LNCAP (cell line): Measurements from ENCODE around the gene RBM18.

ENCODE experiments used
- TF ChIP-seq, protein P1 (sequence below): fragments of 450-650 bp; IDR thresholded peaks from 2 replicates; pipeline ENCODE4 v1.5.1; 2017; ENCODE audit warnings: mild to moderate bottlenecking

RBM18 gene

GRCh38 chr9:122268041-122268814 is 3.6 kb upstream of the RBM18 start:
- TF ChIP-seq, protein P1, sequence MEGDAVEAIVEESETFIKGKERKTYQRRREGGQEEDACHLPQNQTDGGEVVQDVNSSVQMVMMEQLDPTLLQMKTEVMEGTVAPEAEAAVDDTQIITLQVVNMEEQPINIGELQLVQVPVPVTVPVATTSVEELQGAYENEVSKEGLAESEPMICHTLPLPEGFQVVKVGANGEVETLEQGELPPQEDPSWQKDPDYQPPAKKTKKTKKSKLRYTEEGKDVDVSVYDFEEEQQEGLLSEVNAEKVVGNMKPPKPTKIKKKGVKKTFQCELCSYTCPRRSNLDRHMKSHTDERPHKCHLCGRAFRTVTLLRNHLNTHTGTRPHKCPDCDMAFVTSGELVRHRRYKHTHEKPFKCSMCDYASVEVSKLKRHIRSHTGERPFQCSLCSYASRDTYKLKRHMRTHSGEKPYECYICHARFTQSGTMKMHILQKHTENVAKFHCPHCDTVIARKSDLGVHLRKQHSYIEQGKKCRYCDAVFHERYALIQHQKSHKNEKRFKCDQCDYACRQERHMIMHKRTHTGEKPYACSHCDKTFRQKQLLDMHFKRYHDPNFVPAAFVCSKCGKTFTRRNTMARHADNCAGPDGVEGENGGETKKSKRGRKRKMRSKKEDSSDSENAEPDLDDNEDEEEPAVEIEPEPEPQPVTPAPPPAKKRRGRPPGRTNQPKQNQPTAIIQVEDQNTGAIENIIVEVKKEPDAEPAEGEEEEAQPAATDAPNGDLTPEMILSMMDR = no peak

- TF ChIP-seq, protein P1 = no peak
Measured at GRCh38 chr9:122265149-122265915, 692 bp upstream of the RBM18 start.

DNA sequence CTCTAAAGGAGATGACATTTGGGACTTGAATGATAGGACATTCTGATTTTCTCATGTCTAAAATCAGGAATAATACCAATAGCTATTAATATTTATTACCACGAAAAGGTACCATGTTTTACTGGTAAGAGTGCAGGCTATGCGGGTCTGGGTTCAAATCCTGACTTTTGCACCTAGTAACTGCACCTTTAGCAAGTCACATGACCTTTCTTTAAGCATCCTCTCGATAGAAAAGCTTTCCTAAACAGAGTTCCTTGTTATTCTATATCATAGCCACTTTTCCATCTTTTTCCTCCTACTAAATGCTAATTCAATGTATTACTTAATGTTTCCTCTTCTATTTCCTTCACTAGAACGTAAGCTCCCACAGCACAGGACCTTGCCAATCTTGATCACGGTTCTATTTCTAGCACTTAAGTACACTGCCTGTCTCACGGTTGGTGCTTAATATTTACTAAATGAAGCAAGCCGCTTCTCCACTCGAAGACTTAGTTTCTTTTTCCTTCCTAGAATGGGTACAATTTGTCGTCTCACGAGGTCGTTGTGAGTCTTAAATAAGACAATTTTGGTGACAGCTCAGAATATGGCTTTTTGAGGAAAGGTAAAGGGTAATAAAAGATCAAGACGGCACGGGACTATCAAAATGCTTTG is 816 bp downstream of the RBM18 start:
- TF ChIP-seq, protein P1 = no peak

DNA sequence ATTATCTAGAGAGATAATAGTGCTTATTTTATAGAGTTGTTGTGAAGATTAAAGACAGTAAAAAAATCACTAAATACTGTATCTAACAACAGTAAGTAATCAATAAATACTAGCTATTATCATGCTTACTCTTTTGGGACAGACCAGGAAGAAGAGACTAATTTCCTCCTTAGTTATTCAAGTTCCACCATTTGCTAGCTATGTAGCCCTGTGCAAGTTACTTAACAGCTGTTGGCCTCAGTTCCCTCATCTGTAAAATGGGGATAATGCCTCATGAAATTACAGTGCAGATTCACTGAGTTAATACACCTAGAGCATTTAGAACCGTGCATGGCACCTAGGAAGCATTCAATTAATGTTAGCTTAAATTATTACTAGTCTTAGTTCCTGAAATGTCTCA is 2.6 kb downstream of the RBM18 start:
- TF ChIP-seq, protein P1 = no peak

DNA sequence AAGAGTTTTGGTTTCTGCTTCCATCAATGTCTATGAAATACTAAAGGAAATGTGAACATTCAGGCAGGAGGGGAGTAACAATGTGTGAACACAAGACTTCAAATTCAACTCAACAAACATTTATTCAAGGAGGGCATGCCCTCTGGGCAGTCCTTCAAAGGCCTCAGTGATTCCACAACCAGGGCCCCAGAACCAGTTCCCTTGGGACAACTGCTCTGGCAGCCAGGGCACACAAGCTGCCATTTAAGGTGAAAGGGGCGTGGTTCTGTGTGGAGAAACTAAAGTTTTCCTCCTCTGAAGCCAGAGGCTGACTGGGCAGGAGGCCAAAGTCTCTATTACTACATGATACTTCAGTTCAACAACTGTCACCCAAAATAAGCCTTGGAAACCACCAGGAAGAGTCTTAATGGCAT is 3.2 kb downstream of the RBM18 start:
- TF ChIP-seq, protein P1 = no peak

DNA sequence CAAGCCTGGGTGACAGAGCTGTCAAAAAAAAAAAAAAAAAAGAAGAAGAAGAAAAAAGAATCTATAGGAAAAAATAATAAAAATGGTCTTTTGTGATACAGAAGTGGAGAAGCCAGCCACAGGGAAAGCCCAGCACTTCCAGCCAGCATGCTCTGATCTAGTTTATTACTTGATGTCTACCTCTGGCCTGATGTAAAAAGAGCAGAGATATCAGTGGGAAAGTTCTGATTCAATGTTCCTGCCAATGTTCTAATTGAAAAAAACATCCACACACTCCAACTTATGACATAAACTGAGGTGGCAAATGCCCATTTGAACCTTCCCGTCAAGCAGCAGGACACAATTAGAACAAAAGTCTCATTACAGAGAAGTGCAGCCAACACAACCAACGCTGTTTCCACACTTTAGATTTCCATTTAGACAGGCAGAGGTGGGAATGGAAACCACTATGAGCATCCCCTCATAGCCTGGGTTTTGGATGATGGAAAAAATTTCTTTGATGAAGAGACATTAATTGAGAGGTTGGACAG is 5.7 kb downstream of the RBM18 start:
- TF ChIP-seq, protein P1 = no peak

DNA sequence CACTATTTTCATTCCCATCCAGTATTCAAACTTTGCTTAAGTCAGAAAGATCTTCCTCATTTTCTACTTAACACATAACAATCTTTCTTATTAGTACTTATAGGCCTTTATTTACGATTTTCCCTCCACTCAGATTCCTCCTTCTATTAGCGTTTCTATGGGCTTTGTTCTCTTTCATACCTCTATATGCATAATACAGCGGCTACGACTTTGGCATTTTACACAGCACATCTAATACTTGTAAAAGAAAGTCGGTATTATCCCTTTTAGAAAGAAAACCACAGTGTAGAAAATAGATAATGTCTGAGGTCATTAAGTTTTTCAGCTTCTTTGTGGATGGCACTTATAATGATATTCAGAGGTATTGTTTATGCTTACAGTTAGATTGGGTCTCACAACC is 8.4 kb downstream of the RBM18 start:
- TF ChIP-seq, protein P1 = no peak
